ENCODE data around the gene TLDC2.

TLDC2 gene

DNA sequence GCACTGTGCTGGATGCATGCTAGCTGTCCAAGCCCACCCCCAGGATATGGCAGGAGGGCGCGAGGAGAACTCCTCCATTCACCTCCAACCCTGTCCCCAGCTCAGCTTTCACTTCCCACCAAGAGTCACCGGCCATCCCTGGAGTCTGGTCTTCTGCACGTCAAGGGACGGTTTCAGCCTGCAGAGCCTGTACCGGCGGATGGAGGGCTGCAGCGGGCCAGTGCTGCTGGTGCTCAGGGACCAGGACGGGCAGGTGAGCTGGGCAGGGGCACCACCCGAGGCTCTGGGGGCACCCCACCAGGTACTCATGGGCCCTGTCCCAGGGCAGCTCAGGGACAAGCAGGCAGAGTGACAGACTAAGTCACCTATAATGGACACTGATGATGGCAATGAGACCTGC lies 3.0 kb downstream of the TLDC2 start:
- Histone ChIP-seq H3K27me3 (ENCODE audit: control insufficient read depth, insufficient read depth, low read length) (no peaks in the 10 kb centered on the region), H3K36me3 (ENCODE audit: control insufficient read depth, insufficient read depth, low read length) (no peaks in the 10 kb centered on the region), H3K4me1 (ENCODE audit: control insufficient read depth, insufficient read depth, low read length) (peaks cover 3% of the 10 kb centered on the region), H3K4me3 (ENCODE audit: low read depth, low read length) (no peak overlapping the region), H3K9ac (ENCODE audit: low read depth, low read length) (no peak overlapping the region), H3K9me3 (ENCODE audit: control insufficient read depth, insufficient read depth, low read length) (no peaks in the 10 kb centered on the region)

DNA sequence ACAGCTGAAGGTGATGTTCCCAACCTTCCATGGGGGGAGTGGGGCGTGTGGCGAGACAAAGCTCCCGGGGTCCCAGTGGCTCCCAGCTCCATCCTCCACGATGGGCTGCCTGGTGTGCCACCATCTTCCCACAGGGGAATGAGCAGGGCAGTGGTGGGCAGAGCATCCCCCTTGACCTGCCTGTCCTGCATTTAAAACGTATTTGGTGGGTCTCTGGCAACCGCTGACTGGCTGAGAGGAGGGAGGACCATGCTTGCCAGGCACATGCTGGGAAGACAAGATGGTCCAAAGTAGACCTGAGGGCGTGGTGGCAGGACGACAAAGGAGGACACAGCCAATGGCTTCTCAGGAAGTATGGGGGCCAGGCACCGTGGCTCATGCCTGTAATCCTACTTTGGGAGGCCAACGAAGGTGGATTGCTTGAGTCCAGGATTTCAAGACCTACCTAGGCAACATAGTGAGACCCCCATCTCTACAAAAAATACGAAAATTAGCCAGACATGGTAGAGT lies 4.9 kb downstream of the TLDC2 start:
- Histone ChIP-seq H3K27me3 (ENCODE audit: control insufficient read depth, insufficient read depth, low read length) (no peaks in the 10 kb centered on the region), H3K9ac (ENCODE audit: low read depth, low read length) (no peak overlapping the region), H3K4me1 (ENCODE audit: control insufficient read depth, insufficient read depth, low read length) (peaks cover 3% of the 10 kb centered on the region), H3K36me3 (ENCODE audit: control insufficient read depth, insufficient read depth, low read length) (no peaks in the 10 kb centered on the region), H3K9me3 (ENCODE audit: control insufficient read depth, insufficient read depth, low read length) (no peaks in the 10 kb centered on the region), H3K4me3 (ENCODE audit: low read depth, low read length) (no peak overlapping the region)

DNA sequence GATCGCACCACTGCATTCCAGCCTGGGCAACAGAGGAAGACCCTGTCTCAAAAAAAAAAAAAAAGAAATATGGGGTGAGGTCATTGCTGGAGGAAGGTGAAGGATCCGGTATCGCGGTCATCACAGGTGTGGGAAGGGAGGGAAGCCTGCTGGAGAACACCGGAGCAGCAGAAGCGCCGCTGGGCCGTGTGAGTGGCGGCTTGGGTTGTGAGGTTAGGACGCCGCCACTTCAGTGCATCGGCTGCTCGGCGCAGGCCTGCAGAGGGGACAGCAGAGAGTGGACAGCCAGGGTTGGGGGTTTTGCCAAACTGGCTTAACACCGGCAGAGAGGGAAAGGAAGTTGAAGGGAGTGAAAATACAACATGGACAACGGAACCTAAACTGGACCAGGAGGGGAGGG lies 5.4 kb downstream of the TLDC2 start:
- Histone ChIP-seq H3K4me3 (ENCODE audit: low read depth, low read length) (no peak overlapping the region), H3K9me3 (ENCODE audit: control insufficient read depth, insufficient read depth, low read length) (no peaks in the 10 kb centered on the region), H3K4me1 (ENCODE audit: control insufficient read depth, insufficient read depth, low read length) (peaks cover 3% of the 10 kb centered on the region), H3K36me3 (ENCODE audit: control insufficient read depth, insufficient read depth, low read length) (no peaks in the 10 kb centered on the region), H3K9ac (ENCODE audit: low read depth, low read length) (no peak overlapping the region), H3K27me3 (ENCODE audit: control insufficient read depth, insufficient read depth, low read length) (no peaks in the 10 kb centered on the region)

DNA sequence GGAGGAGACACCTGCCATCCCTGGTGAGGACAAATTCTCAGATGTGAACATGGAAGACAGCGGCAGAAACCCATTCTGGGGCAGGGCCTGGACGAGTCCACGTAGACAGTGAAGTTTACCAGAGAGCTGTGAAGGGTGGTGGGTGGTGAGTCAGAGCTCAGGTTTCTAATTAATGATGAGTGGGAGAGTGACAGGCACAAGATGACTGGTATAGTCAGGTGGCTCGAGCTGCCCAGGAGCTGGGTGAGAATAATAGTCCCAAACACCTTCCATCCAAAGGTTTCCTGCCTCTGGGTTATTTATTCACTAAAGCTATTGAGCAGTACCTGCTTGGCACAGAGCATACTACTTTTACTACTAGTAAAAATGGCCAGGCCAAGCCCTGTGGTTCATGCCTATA lies 6.0 kb downstream of the TLDC2 start:
- no peaks in the 10 kb centered on the region for H3K36me3 ChIP-seq (ENCODE audit: control insufficient read depth, insufficient read depth, low read length)
- H3K9ac ChIP-seq (ENCODE audit: low read depth, low read length) = no peak overlapping the region
- H3K9me3 ChIP-seq (ENCODE audit: control insufficient read depth, insufficient read depth, low read length) = no peaks in the 10 kb centered on the region
- no peak overlapping the region for H3K4me3 ChIP-seq (ENCODE audit: low read depth, low read length)
- H3K4me1 ChIP-seq (ENCODE audit: control insufficient read depth, insufficient read depth, low read length) = peaks cover 5% of the 10 kb centered on the region
- H3K27me3 ChIP-seq (ENCODE audit: control insufficient read depth, insufficient read depth, low read length) = no peaks in the 10 kb centered on the region

DNA sequence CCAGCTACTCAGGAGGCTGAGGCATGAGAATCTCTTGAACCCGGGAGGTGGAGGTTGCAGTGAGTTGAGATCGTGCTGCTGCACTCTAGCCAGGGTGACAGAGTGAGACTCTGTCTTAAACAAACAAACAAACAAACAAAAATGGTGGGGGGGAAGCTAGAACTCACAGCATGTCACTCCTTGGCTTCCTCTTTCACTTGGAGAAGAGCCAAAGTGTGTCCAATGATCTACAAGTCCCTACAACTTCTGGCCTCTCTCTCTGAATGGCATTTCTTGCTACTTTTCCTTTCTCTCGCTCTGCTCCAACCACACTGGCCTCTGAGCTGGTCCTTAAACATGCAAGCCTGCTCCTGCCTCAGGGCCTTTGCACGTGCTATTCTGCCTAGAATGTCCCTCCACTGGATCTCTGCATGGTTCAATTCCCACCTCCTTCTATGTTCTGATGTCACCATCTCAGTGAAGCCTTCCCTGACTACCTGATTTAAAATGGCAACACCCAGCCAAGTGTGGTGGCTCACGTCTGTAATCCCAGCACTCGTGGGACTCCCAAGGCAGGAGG lies 8.1 kb downstream of the TLDC2 start:
- Histone ChIP-seq H3K36me3 (ENCODE audit: control insufficient read depth, insufficient read depth, low read length) (no peaks in the 10 kb centered on the region), H3K9me3 (ENCODE audit: control insufficient read depth, insufficient read depth, low read length) (no peaks in the 10 kb centered on the region), H3K4me3 (ENCODE audit: low read depth, low read length) (no peak overlapping the region), H3K27me3 (ENCODE audit: control insufficient read depth, insufficient read depth, low read length) (no peaks in the 10 kb centered on the region), H3K9ac (ENCODE audit: low read depth, low read length) (no peak overlapping the region), H3K4me1 (ENCODE audit: control insufficient read depth, insufficient read depth, low read length) (peaks cover 11% of the 10 kb centered on the region)

DNA sequence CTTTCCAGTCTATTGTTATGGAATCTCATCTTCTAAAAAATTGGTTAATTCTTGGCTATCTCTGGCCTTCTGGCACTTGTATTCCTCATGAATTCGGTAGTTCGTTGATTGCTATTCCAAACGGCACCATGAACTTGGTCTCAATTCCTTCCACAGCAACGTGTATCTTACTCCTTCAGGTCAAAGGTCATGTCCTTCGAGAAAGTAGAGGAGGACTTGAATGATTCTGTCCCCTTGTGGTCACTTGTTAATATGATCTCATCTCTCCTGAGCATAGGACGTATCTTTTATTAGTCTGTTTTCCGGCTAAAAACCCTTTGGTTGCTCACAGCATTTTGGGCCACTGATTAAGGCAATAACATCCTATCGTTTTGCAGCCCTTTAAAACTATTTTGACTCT lies 9.4 kb downstream of the TLDC2 start:
- Histone ChIP-seq H3K9ac (ENCODE audit: low read depth, low read length) (no peak overlapping the region), H3K36me3 (ENCODE audit: control insufficient read depth, insufficient read depth, low read length) (peaks cover 7% of the 10 kb centered on the region), H3K9me3 (ENCODE audit: control insufficient read depth, insufficient read depth, low read length) (no peaks in the 10 kb centered on the region), H3K4me1 (ENCODE audit: control insufficient read depth, insufficient read depth, low read length) (peaks cover 11% of the 10 kb centered on the region), H3K27me3 (ENCODE audit: control insufficient read depth, insufficient read depth, low read length) (no peaks in the 10 kb centered on the region), H3K4me3 (ENCODE audit: low read depth, low read length) (no peak overlapping the region)

DNA sequence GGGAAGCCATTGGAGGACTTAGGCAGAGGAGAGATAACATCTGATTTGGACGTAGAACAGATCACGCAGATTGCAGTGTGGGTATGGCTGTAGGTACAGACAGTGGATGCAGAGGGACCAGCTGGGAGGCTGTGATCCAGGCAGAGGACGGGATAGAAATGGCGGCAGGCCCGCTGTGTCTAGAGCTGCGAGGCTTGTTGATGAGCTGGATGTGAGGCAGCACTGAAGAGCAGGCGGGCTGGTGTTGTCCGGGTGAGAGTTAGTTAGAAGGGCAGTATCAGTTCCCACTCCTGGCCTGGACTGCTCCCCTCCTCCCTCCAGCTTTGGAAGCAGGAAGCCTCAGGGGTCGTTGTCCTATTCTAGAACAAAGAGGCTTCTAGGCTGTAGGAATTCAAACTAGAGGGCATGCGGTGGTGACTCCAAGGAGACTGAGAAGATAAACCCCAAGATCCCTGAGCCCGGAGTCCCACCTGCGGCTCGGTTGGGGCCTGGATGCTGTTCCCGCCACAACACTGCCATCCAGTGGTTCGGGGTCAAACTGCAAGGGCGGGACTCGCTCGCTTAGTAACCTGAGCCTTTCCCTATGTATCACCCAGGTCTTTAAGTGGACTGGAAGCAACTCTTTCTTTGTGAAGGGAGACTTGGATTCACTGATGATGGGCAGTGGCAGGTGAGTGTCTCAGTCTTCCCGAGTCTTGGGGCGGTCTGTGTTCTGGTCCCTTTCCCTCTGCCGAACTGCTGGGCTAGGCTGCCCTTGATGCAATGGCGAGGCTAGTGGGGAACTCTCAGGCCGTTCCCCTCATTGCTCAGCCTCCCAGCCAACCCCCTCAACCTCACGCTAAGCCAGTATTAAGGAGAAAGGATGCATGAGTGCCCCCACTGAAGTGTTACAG lies 11.2 kb downstream of the TLDC2 start:
- Histone ChIP-seq H3K4me1 (ENCODE audit: control insufficient read depth, insufficient read depth, low read length) (peaks cover 11% of the 10 kb centered on the region), H3K9me3 (ENCODE audit: control insufficient read depth, insufficient read depth, low read length) (no peaks in the 10 kb centered on the region), H3K36me3 (ENCODE audit: control insufficient read depth, insufficient read depth, low read length) (peaks cover 13% of the 10 kb centered on the region), H3K27me3 (ENCODE audit: control insufficient read depth, insufficient read depth, low read length) (no peaks in the 10 kb centered on the region), H3K9ac (ENCODE audit: low read depth, low read length) (peak overlapping the region; percentile 26), H3K4me3 (ENCODE audit: low read depth, low read length) (peak overlapping the region; percentile 31)

DNA sequence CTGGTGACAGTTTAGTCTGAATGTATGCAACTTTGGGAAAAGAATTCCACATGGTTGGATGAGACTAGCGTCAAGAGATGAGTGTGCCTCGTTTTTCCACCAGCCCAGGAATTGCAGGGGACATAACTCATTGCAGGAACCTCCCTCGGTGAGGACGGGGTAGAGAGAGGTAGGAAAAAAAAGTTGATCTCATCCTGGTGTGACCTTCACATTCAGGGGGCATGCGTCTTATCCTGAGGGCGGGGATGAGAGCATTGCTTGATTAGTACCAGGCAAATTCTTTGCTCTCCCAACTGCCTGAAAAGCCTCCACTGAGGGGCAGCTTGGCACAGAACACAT lies 11.8 kb downstream of the TLDC2 start:
- Histone ChIP-seq H3K27me3 (ENCODE audit: control insufficient read depth, insufficient read depth, low read length) (no peaks in the 10 kb centered on the region), H3K4me3 (ENCODE audit: low read depth, low read length) (peak overlapping the region; percentile 31), H3K36me3 (ENCODE audit: control insufficient read depth, insufficient read depth, low read length) (peaks cover 14% of the 10 kb centered on the region), H3K9ac (ENCODE audit: low read depth, low read length) (peak overlapping the region; percentile 26), H3K4me1 (ENCODE audit: control insufficient read depth, insufficient read depth, low read length) (peaks cover 11% of the 10 kb centered on the region), H3K9me3 (ENCODE audit: control insufficient read depth, insufficient read depth, low read length) (no peaks in the 10 kb centered on the region)

DNA sequence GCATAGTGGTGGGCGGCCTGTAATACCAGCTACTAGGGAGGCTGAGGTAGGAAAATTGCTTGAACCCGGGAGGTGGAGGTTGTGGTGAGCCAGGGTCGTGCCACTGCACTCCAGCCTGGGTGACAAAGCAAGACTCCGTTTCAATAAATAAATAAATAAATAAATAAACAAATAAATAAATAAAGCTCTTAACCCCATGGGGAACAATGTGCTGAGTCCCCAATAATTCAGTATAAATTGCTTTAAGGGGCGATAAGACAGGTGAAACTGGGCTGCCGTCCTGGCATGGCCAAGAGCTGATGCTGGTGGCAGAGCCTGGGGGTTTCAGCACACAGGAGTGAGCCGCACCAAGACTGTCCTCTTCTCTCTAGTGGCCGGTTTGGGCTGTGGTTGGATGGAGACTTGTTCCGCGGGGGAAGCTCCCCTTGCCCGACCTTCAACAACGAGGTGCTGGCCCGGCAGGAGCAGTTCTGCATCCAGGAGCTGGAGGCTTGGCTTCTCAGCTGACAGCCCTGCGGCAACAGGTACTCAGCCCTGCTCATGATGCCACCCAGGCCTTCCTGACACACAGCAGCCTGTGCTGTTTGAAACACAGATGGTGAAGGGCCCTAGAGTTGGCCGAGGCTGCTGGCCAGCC lies 13.1 kb downstream of the TLDC2 start:
- Histone ChIP-seq H3K36me3 (ENCODE audit: control insufficient read depth, insufficient read depth, low read length) (peaks cover 19% of the 10 kb centered on the region), H3K27me3 (ENCODE audit: control insufficient read depth, insufficient read depth, low read length) (no peaks in the 10 kb centered on the region), H3K4me3 (ENCODE audit: low read depth, low read length) (no peak overlapping the region), H3K9ac (ENCODE audit: low read depth, low read length) (no peak overlapping the region), H3K4me1 (ENCODE audit: control insufficient read depth, insufficient read depth, low read length) (peaks cover 11% of the 10 kb centered on the region), H3K9me3 (ENCODE audit: control insufficient read depth, insufficient read depth, low read length) (no peaks in the 10 kb centered on the region)

DNA sequence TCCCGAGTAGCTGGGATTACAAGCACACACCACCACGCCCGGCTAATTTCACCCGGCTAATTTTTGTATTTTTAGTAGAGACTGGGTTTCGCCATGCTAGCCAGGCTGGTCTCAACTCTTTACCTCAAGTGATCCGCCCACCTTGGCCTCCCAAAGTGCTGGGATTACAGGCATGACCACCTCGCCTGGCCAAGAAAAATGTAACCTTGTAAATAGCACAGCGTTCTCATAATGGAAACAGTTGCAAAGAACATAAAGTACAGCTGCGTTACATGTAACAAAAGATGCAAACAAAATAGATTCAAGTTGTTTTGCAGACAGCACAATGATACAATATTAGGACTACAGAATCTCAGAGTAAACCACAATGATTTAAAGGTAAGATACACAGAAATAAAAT lies 14.6 kb downstream of the TLDC2 start:
- H3K9me3 ChIP-seq (ENCODE audit: control insufficient read depth, insufficient read depth, low read length) = no peaks in the 10 kb centered on the region

DNA sequence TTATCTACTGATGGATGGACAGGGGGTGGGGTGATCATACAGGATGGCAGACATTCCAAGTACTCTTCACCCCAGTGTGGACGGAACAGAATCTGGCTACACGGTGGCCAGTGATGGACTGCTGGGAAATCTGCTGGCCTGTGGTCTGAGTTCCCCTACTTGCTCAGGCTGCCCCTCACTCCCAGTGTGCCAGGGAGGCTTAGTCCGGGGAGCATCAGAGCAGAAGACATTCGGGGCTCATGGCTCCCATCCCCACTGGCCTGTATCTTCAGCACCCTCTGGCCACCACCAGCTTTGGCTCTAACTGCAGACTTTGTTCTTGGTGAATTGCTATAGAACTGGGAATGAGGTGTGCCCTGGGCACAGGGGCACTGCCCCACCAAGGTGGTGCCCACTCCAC lies 15.3 kb downstream of the TLDC2 start:
- H3K36me3 ChIP-seq (ENCODE audit: control insufficient read depth, insufficient read depth, low read length) = peaks cover 28% of the 10 kb centered on the region
- peaks cover 11% of the 10 kb centered on the region for H3K4me1 ChIP-seq (ENCODE audit: control insufficient read depth, insufficient read depth, low read length)
- no peak overlapping the region for H3K4me3 ChIP-seq (ENCODE audit: low read depth, low read length)
- H3K9ac ChIP-seq (ENCODE audit: low read depth, low read length) = no peak overlapping the region
- H3K27me3 ChIP-seq (ENCODE audit: control insufficient read depth, insufficient read depth, low read length) = no peaks in the 10 kb centered on the region
- H3K9me3 ChIP-seq (ENCODE audit: control insufficient read depth, insufficient read depth, low read length) = no peaks in the 10 kb centered on the region

More for the DNA sequence above, 14.6 kb downstream of the TLDC2 start:
- no peak overlapping the region for H3K9ac ChIP-seq (ENCODE audit: low read depth, low read length)
- H3K36me3 ChIP-seq (ENCODE audit: control insufficient read depth, insufficient read depth, low read length) = peaks cover 25% of the 10 kb centered on the region
- H3K27me3 ChIP-seq (ENCODE audit: control insufficient read depth, insufficient read depth, low read length) = no peaks in the 10 kb centered on the region
- no peak overlapping the region for H3K4me3 ChIP-seq (ENCODE audit: low read depth, low read length)
- peaks cover 11% of the 10 kb centered on the region for H3K4me1 ChIP-seq (ENCODE audit: control insufficient read depth, insufficient read depth, low read length)

DNA sequence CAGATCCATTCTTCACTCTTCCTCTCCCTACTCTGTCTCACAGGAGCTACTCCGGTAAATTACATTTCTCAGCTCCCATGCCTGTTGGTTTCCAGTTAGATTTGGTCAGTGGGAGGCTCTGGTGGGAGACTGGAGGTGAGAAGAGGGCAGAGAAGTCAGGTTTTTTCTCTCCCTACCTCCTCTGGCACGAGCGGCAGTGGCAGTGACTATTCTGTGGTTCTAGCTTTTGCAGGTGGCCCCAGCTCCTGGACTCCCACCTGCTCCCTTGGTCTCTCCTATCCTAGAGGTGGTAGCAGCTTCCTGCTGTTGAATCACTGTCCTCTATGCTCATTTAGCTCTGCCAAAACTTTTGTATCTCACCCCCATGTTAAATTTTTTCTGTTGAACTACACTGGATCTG lies 17.9 kb downstream of the TLDC2 start:
- Histone ChIP-seq H3K9me3 (ENCODE audit: control insufficient read depth, insufficient read depth, low read length) (no peaks in the 10 kb centered on the region), H3K4me1 (ENCODE audit: control insufficient read depth, insufficient read depth, low read length) (no peaks in the 10 kb centered on the region), H3K36me3 (ENCODE audit: control insufficient read depth, insufficient read depth, low read length) (peaks cover 36% of the 10 kb centered on the region), H3K4me3 (ENCODE audit: low read depth, low read length) (no peak overlapping the region), H3K27me3 (ENCODE audit: control insufficient read depth, insufficient read depth, low read length) (no peaks in the 10 kb centered on the region), H3K9ac (ENCODE audit: low read depth, low read length) (no peak overlapping the region)
